DOHH2 (cell line): ENCODE measurements around the gene GAB2.

Experiments
- H3F3A ChIP-seq: fragments of 200-600 bp; sonication (generic), shearing (Covaris generic); 2 replicates; pipeline ENCODE4 v1.6.0; 2016; ENCODE audit warnings: antibody characterized with exemption, mild to moderate bottlenecking; ENCODE audit not compliant: control insufficient read depth, insufficient read depth
- H3K27ac ChIP-seq: fragments of 200-600 bp; sonication (generic); 2 replicates; pipeline ENCODE4 v1.5.1; 2014; ENCODE audit warnings: low read depth, mild to moderate bottlenecking, low read length, moderate library complexity
- H3K27me3 ChIP-seq: fragments of 200-600 bp; sonication (generic); 2 replicates; pipeline ENCODE4 v1.6.1; 2014; ENCODE audit warnings: mild to moderate bottlenecking, low read length, mixed read lengths; ENCODE audit not compliant: control insufficient read depth
- H3K36me3 ChIP-seq: fragments of 200-600 bp; sonication (generic); 2 replicates; pipeline ENCODE4 v1.6.1; 2014; ENCODE audit warnings: mild to moderate bottlenecking, low read length, moderate library complexity, mixed read lengths; ENCODE audit not compliant: control insufficient read depth
- H3K4me1 ChIP-seq: fragments of 200-600 bp; sonication (generic); 2 replicates; pipeline ENCODE4 v1.6.1; 2014; ENCODE audit warnings: mild to moderate bottlenecking, low read length, mixed read lengths; ENCODE audit not compliant: control insufficient read depth
- H3K4me2 ChIP-seq: fragments of 200-600 bp; sonication (generic); 2 replicates; pipeline ENCODE4 v1.6.0; 2014; ENCODE audit warnings: mild to moderate bottlenecking, low read length, moderate library complexity
- H3K4me3 ChIP-seq: fragments of 200-600 bp; sonication (generic); 2 replicates; pipeline ENCODE4 v1.5.1; 2014; ENCODE audit warnings: mild to moderate bottlenecking, low read length, mixed read lengths
- H3K79me2 ChIP-seq: fragments of 200-600 bp; sonication (generic); 2 replicates; pipeline ENCODE4 v1.6.1; 2014; ENCODE audit warnings: mild to moderate bottlenecking, low read length, mixed read lengths; ENCODE audit not compliant: control insufficient read depth
- H3K9me2 ChIP-seq: fragments of 200-600 bp; sonication (generic); replicated peaks from 2 replicates; pipeline ENCODE4 v1.6.1; 2014; ENCODE audit warnings: mild to moderate bottlenecking, low read length, mixed read lengths; ENCODE audit not compliant: control insufficient read depth
- H3K9me3 ChIP-seq: fragments of 200-600 bp; sonication (generic); 2 replicates; pipeline ENCODE4 v1.6.1; 2014; ENCODE audit warnings: antibody characterized with exemption, low read length, mixed read lengths; ENCODE audit not compliant: control insufficient read depth, insufficient read depth
- H4K20me1 ChIP-seq: fragments of 200-600 bp; sonication (generic); 2 replicates; pipeline ENCODE4 v1.6.0; 2014; ENCODE audit warnings: low read depth, mild to moderate bottlenecking, antibody characterized with exemption, low read length, moderate library complexity; ENCODE audit not compliant: control insufficient read depth, insufficient read depth
- EZH2phosphoT487 ChIP-seq: fragments of 200-600 bp; sonication (generic); IDR thresholded peaks from 2 replicates; pipeline ENCODE4 v1.6.1; 2017; ENCODE audit warnings: borderline replicate concordance, mild to moderate bottlenecking, antibody characterized with exemption, low read length, moderate library complexity, mixed read lengths
- TF ChIP-seq, protein P1 (sequence below): fragments of 200-600 bp; sonication (generic); IDR thresholded peaks from one replicate; pipeline ENCODE4 v1.5.1; 2014; ENCODE audit warnings: antibody characterized with exemption, mild to moderate bottlenecking, low read depth, low read length; ENCODE audit not compliant: poor library complexity, severe bottlenecking

Gene GAB2

GRCh38 chr11:78386215-78386941 is 31.2 kb downstream of the GAB2 start:
- H3K4me3 ChIP-seq: no peak overlapping the region
- no peaks in the 10 kb centered on the region for H4K20me1 ChIP-seq
- H3K4me1 ChIP-seq: no peaks in the 10 kb centered on the region
- H3K27ac ChIP-seq: no peak overlapping the region
- TF ChIP-seq EZH2phosphoT487: no peak
- TF ChIP-seq, protein P1, sequence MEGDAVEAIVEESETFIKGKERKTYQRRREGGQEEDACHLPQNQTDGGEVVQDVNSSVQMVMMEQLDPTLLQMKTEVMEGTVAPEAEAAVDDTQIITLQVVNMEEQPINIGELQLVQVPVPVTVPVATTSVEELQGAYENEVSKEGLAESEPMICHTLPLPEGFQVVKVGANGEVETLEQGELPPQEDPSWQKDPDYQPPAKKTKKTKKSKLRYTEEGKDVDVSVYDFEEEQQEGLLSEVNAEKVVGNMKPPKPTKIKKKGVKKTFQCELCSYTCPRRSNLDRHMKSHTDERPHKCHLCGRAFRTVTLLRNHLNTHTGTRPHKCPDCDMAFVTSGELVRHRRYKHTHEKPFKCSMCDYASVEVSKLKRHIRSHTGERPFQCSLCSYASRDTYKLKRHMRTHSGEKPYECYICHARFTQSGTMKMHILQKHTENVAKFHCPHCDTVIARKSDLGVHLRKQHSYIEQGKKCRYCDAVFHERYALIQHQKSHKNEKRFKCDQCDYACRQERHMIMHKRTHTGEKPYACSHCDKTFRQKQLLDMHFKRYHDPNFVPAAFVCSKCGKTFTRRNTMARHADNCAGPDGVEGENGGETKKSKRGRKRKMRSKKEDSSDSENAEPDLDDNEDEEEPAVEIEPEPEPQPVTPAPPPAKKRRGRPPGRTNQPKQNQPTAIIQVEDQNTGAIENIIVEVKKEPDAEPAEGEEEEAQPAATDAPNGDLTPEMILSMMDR: no peak
- H3K27me3 ChIP-seq: no peaks in the 10 kb centered on the region
- H3K9me3 ChIP-seq: no peaks in the 10 kb centered on the region
- H3K4me2 ChIP-seq: no peak overlapping the region
- H3K9me2 ChIP-seq: no peaks in the 10 kb centered on the region
- H3F3A ChIP-seq: no peaks in the 10 kb centered on the region
- H3K36me3 ChIP-seq: no peaks in the 10 kb centered on the region
- no peaks in the 10 kb centered on the region for H3K79me2 ChIP-seq

DNA sequence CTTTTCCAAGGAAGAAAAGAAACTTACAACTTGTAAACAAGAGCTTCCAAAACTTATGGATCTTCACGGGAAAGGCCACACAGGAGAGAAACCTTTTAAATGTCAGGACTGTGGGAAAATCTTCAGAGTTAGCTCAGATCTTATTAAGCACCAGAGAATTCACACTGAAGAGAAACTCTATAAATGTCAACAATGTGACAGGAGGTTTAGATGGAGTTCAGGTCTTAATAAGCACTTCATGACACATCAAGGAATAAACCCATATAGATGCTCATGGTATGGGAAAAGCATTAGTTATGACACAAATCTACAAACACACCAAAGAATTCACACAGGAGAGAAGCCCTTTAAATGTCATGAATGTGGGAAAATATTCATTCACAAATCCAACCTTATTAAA is 32.4 kb downstream of the GAB2 start:
- no peak for TF ChIP-seq EZH2phosphoT487
- TF ChIP-seq, protein P1: no peak
- no peaks in the 10 kb centered on the region for H3K79me2 ChIP-seq

DNA sequence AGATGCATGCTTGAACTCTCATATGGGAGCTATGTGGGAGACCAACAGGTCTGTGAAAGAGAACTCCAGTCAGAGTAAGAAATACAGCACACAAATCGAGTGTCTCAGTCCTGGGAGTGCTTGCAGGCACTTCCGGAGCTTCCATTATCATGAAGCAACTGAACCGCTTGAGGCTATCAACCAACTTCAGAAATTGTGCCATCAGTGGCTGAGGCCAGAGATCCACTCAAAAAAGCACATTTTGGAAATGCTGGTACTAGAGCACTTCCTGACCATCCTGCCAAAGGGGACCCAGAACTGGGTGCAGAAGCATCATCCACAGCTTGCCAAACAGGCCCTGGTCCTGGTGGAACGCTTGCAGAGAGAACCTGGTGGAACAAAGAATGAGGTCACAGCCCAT is 33.4 kb downstream of the GAB2 start:
- Histone ChIP-seq H3K27ac (no peak overlapping the region), H3K9me3 (no peaks in the 10 kb centered on the region), H3K79me2 (no peaks in the 10 kb centered on the region), H3K4me1 (no peaks in the 10 kb centered on the region; the same call in 1 of the 2 replicates), H3K4me2 (no peak overlapping the region), H3K9me2 (no peaks in the 10 kb centered on the region), H4K20me1 (no peaks in the 10 kb centered on the region), H3K4me3 (no peak overlapping the region), H3K36me3 (no peaks in the 10 kb centered on the region), H3F3A (no peaks in the 10 kb centered on the region), H3K27me3 (0 out of 2 replicates have a peak, but pooled peaks cover 3% of the 10 kb centered on the region)
- TF ChIP-seq EZH2phosphoT487: no peak
- TF ChIP-seq, protein P1: no peak

More for the DNA sequence above, 32.4 kb downstream of the GAB2 start:
- H3K27me3 ChIP-seq: 0 out of 2 replicates have a peak, but pooled peaks cover 3% of the 10 kb centered on the region
- H3K4me3 ChIP-seq: no peak overlapping the region
- no peaks in the 10 kb centered on the region for H3K9me3 ChIP-seq
- H3K27ac ChIP-seq: no peak overlapping the region
- H4K20me1 ChIP-seq: no peaks in the 10 kb centered on the region
- H3K4me2 ChIP-seq: no peak overlapping the region
- H3K36me3 ChIP-seq: no peaks in the 10 kb centered on the region
- no peaks in the 10 kb centered on the region for H3F3A ChIP-seq
- no peaks in the 10 kb centered on the region for H3K9me2 ChIP-seq
- no peaks in the 10 kb centered on the region for H3K4me1 ChIP-seq
